Esophagus muscularis mucosa (tissue), 4 donors: ENCODE measurements around the gene SCYGR8. TPM values are rescaled to one million over a fixed set of nuclear protein-coding genes. Genes with fewer than 3 reads are reported as not detected.

Experiments
- DNase-seq: peaks from one replicate; pipeline ENCODE4 v3.0.0-alpha.2; 2017; ENCODE audit errors: extremely low spot score
- H3K27ac ChIP-seq, 4 donors: fragments of 200-600 bp; sonication (generic); replicated peaks in 1 of 4; 1 replicate in 3 of 4; 2 replicates in 1 of 4; pipeline ENCODE4 v1.5.1; 2016 to 2019; ENCODE audit warnings: mild to moderate bottlenecking in 1 of 4
- H3K27me3 ChIP-seq, 4 donors: fragments of 200-600 bp; sonication (generic); one replicate each; pipeline versions ENCODE4 v1.5.1 to v1.6.0; 2016 to 2019
- H3K36me3 ChIP-seq, 4 donors: fragments of 200-600 bp; sonication (generic); one replicate each; pipeline ENCODE4 v1.5.1; 2016 to 2019
- H3K4me1 ChIP-seq, 4 donors: fragments of 200-600 bp; sonication (generic); one replicate each; pipeline ENCODE4 v1.5.1; 2016 to 2019
- H3K4me3 ChIP-seq, 4 donors: fragments of 200-600 bp; sonication (generic); 1 replicate in 2 of 4; 2 replicates in 2 of 4; pipeline ENCODE4 v1.5.1; 2016 to 2019; ENCODE audit warnings: mild to moderate bottlenecking in 4 of 4, moderate library complexity in 1 of 4
- H3K9me3 ChIP-seq, 4 donors: fragments of 200-600 bp; sonication (generic); 1 replicate in 3 of 4; 2 replicates in 1 of 4; pipeline ENCODE4 v1.5.1; 2016 to 2019
- EP300 ChIP-seq: sonication (generic); formaldehyde crosslinking; IDR thresholded peaks from one replicate; pipeline ENCODE4 v1.6.1; 2017; ENCODE audit warnings: antibody characterized with exemption
- POLR2A ChIP-seq: fragments of 450-650 bp; IDR thresholded peaks from one replicate; pipeline ENCODE4 v1.6.1; 2017; ENCODE audit warnings: antibody characterized with exemption, moderate library complexity, mild to moderate bottlenecking, low read depth
- POLR2AphosphoS5 ChIP-seq, 2 donors: sonication (generic); formaldehyde crosslinking; IDR thresholded peaks; one replicate each; pipeline ENCODE4 v1.6.1; 2017; ENCODE audit warnings: antibody characterized with exemption in 2 of 2
- WGBS: methylation state at CpG from one replicate; pipeline ENCODE4 v1.1.5; 2018; 5-methylcytosine and 5-hydroxymethylcytosine counted together
- intact Hi-C: fragments of 100-400 bp; cut with DNase I; formaldehyde crosslinking; loops from one replicate; pipeline ENCODE4 v1.15.1; 2023
- total RNA-seq, 4 donors: library from RNA; depleted of rRNA; stranded (reverse); fragments of >200 nt; gene quantifications; one replicate each; pipeline versions ENCODE4 v1.1.0 to v1.2.1, GENCODE V29; 2016
- TF ChIP-seq, protein P1 (sequence below), 3 experiments: fragments of 200-600 bp in 2 of 3; fragments of 450-650 bp in 1 of 3; sonication (generic) in 2 of 3; IDR thresholded peaks; one replicate each; pipeline ENCODE4 v1.5.1; 2017 to 2019; ENCODE audit warnings: antibody characterized with exemption in 3 of 3, mild to moderate bottlenecking in 2 of 3, moderate library complexity in 1 of 3

SCYGR8 gene
- total RNA-seq, result not detected

DNA sequence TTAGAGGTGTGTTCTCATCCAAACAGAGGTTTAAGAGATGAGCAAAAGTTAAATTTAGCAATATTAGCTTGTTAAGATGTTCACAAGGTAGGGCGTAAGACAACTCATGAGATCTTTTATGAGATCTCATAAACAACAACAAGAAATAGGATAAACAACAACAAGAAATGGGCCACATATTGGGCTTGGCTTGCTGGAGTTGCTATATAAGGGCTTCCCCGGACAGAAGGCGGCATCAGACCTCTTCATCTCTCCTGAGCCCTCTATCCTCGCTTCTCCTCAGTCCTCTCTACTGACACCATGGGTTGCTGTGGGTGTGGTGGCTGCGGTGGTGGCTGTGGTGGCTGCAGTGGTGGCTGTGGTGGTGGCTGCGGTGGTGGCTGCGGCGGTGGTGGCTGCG lies at the start of gene SCYGR8:
SCYGR8 (plus strand) TSS at position 301 of the 400 bp plus-strand sequence; CDS start at position 301, 0 bp downstream.
- H3K4me1 ChIP-seq, result no peaks in the 10 kb centered on the region
- WGBS, result 93% methylated on average over 3 of the region's 9 CpGs
- H3K27ac ChIP-seq, result no peak within 1 kb of the TSS
- H3K27me3 ChIP-seq, result no peaks in the 10 kb centered on the region
- no peak for DNase-seq
- intact Hi-C loops, result no loop called here
- H3K36me3 ChIP-seq, result no peaks in the 10 kb centered on the region
- H3K4me3 ChIP-seq, result no peak within 1 kb of the TSS
- TF ChIP-seq POLR2A (no peak), EP300 (no peak)
- no peaks in the 10 kb centered on the region for H3K9me3 ChIP-seq

- DNase-seq, result no peak
- H3K36me3 ChIP-seq, result no peaks in the 10 kb centered on the region
- no peaks in the 10 kb centered on the region for H3K9me3 ChIP-seq
- H3K4me3 ChIP-seq, result no peak overlapping the region
- no peaks in the 10 kb centered on the region for H3K27me3 ChIP-seq
- no peak for TF ChIP-seq POLR2AphosphoS5 (IDR thresholded peaks at IDR 0.05)
- TF ChIP-seq, protein P1, sequence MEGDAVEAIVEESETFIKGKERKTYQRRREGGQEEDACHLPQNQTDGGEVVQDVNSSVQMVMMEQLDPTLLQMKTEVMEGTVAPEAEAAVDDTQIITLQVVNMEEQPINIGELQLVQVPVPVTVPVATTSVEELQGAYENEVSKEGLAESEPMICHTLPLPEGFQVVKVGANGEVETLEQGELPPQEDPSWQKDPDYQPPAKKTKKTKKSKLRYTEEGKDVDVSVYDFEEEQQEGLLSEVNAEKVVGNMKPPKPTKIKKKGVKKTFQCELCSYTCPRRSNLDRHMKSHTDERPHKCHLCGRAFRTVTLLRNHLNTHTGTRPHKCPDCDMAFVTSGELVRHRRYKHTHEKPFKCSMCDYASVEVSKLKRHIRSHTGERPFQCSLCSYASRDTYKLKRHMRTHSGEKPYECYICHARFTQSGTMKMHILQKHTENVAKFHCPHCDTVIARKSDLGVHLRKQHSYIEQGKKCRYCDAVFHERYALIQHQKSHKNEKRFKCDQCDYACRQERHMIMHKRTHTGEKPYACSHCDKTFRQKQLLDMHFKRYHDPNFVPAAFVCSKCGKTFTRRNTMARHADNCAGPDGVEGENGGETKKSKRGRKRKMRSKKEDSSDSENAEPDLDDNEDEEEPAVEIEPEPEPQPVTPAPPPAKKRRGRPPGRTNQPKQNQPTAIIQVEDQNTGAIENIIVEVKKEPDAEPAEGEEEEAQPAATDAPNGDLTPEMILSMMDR (IDR thresholded peaks at IDR 0.05), result no peak
- TF ChIP-seq POLR2A, result no peak
- TF ChIP-seq EP300, result no peak
- no peaks in the 10 kb centered on the region for H3K4me1 ChIP-seq
- WGBS, result 58% methylated on average over 2 of the region's 2 CpGs
- no peak overlapping the region for H3K27ac ChIP-seq
- intact Hi-C loops, result no loop called here
These were observed 48.6 kb upstream of the SCYGR8 start for GRCh38 chr2:227696990-227697679.

- Histone ChIP-seq H3K27me3 (no peaks in the 10 kb centered on the region), H3K4me3 (no peak overlapping the region), H3K9me3 (no peaks in the 10 kb centered on the region), H3K36me3 (no peaks in the 10 kb centered on the region), H3K27ac (no peak overlapping the region), H3K4me1 (no peaks in the 10 kb centered on the region)
- WGBS, result 83% methylated on average over 3 of the region's 3 CpGs
- DNase-seq, result no peak
- intact Hi-C loops, result no loop called here
- TF ChIP-seq POLR2A, result no peak
- TF ChIP-seq POLR2AphosphoS5 (IDR thresholded peaks at IDR 0.05), result no peak
- TF ChIP-seq, protein P1 (IDR thresholded peaks at IDR 0.05), result no peak
- no peak for TF ChIP-seq EP300
These were observed 44.1 kb upstream of the SCYGR8 start for GRCh38 chr2:227701556-227701955.

DNA sequence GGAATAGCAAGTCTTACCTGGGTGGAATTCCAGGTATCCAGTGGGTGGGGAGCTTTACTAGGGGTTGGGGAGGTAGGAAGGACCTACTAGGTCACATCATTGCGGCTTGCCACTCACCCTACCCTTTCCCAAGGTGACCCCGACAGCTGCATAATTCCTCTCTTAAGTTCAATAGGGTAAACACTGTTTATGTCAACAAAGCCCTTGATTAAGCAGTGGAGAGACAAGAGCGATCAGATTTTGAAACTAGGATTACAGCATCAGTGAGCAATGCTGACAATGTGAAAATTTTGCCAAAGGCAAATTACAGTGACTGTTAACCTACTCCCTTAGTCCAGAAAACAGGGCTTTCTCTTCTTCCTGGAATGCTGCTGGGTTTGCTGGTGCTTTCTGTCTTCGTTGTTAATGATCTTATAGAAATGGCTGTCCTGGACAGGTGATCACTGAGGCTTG lies 42.4 kb upstream of the SCYGR8 start:
- H3K4me3 ChIP-seq, result no peak overlapping the region

DNA sequence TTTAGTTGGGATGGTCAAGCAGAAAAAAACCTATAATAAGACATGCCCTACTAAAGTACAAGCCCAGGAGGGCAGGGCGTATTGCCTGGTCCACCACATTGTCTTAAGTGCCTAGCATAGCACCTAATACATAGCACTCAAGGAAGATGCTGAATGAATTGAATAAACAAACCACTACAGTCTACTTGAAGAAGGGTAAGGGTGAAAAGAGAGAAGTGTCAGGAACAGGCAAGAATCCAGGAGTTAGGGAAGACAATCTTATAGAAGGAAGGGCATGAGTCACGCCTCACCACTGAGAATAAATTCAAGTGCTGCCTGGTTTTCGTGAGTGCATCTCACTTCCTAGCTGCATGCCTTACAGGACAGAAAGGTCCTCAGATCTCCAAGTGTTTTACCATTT lies 41.7 kb upstream of the SCYGR8 start:
- Histone ChIP-seq H3K4me1 (no peaks in the 10 kb centered on the region), H3K4me3 (no peak overlapping the region), H3K27me3 (no peaks in the 10 kb centered on the region), H3K36me3 (no peaks in the 10 kb centered on the region), H3K27ac (no peak overlapping the region), H3K9me3 (no peaks in the 10 kb centered on the region)
- TF ChIP-seq POLR2A, result no peak
- TF ChIP-seq EP300, result no peak
- TF ChIP-seq, protein P1 (IDR thresholded peaks at IDR 0.05), result no peak
- no peak for TF ChIP-seq POLR2AphosphoS5 (IDR thresholded peaks at IDR 0.05)
- WGBS, result 73% methylated on average over 3 of the region's 3 CpGs
- no peak for DNase-seq
- intact Hi-C loops, result no loop called here

More for the DNA sequence above, 42.4 kb upstream of the SCYGR8 start:
- H3K27ac ChIP-seq, result no peak overlapping the region
- TF ChIP-seq POLR2A (no peak), EP300 (no peak), POLR2AphosphoS5 (IDR thresholded peaks at IDR 0.05) (no peak)
- TF ChIP-seq, protein P1 (IDR thresholded peaks at IDR 0.05), result no peak
- H3K4me1 ChIP-seq, result no peaks in the 10 kb centered on the region
- H3K27me3 ChIP-seq, result no peaks in the 10 kb centered on the region
- 58% methylated on average over 4 of the region's 4 CpGs for WGBS
- no peaks in the 10 kb centered on the region for H3K36me3 ChIP-seq
- no peaks in the 10 kb centered on the region for H3K9me3 ChIP-seq
- intact Hi-C loops, result no loop called here
- DNase-seq, result no peak
